Vagina (tissue), 2 donors: ENCODE results near the gene DNAH2. TPM values are rescaled to one million over a fixed set of nuclear protein-coding genes. Genes with fewer than 3 reads are reported as not detected.

Experiments
- DNase-seq, 2 donors: peaks; one replicate each; pipeline ENCODE4 v3.0.0-alpha.2; 2017; ENCODE audit errors: extremely low spot score in 2 of 2
- H3K27ac ChIP-seq: fragments of 200-600 bp; sonication (generic); one replicate; pipeline ENCODE4 v1.5.1; 2019
- H3K27me3 ChIP-seq: fragments of 200-600 bp; sonication (generic); one replicate; pipeline ENCODE4 v1.5.1; 2019
- H3K36me3 ChIP-seq, 2 donors: fragments of 200-600 bp; sonication (generic); one replicate each; pipeline ENCODE4 v1.5.1; 2017 to 2019
- H3K4me1 ChIP-seq: fragments of 200-600 bp; sonication (generic); one replicate; pipeline ENCODE4 v1.5.1; 2019
- H3K4me3 ChIP-seq, 2 donors: fragments of 200-600 bp; sonication (generic); 1 replicate in 1 of 2; 2 replicates in 1 of 2; pipeline ENCODE4 v1.5.1; 2016 to 2019
- H3K9me3 ChIP-seq: fragments of 200-600 bp; sonication (generic); one replicate; pipeline ENCODE4 v1.5.1; 2019
- POLR2A ChIP-seq, 2 donors: fragments of 450-650 bp; IDR thresholded peaks; one replicate each; pipeline ENCODE4 v1.6.1; 2017; ENCODE audit warnings: antibody characterized with exemption in 2 of 2, mild to moderate bottlenecking in 2 of 2, moderate library complexity in 2 of 2
- POLR2AphosphoS5 ChIP-seq, 2 donors: sonication (generic); formaldehyde crosslinking; IDR thresholded peaks; one replicate each; pipeline ENCODE4 v1.9.0; 2017; ENCODE audit warnings: antibody characterized with exemption in 2 of 2, mild to moderate bottlenecking in 2 of 2, low read depth in 1 of 2; ENCODE audit not compliant: insufficient read depth in 1 of 2
- intact Hi-C: fragments of 100-400 bp; cut with DNase I; formaldehyde crosslinking; loops from one replicate; pipeline ENCODE4 v1.15.1; 2023
- total RNA-seq: library from RNA; depleted of rRNA; stranded (reverse); fragments of >200 nt; gene quantifications from one replicate; pipeline ENCODE4 v1.2.3, GENCODE V29; 2016
- TF ChIP-seq, protein P1 (sequence below), 3 experiments: fragments of 450-650 bp in 2 of 3; fragments of 200-600 bp in 1 of 3; sonication (generic) in 1 of 3; IDR thresholded peaks; one replicate each; pipeline ENCODE4 v1.5.1; 2017 to 2019; ENCODE audit warnings: antibody characterized with exemption in 3 of 3, mild to moderate bottlenecking in 2 of 3, moderate library complexity in 2 of 3

DNAH2 gene
- total RNA-seq, 1 donor from 2014 or later: 0.49 TPM

DNA sequence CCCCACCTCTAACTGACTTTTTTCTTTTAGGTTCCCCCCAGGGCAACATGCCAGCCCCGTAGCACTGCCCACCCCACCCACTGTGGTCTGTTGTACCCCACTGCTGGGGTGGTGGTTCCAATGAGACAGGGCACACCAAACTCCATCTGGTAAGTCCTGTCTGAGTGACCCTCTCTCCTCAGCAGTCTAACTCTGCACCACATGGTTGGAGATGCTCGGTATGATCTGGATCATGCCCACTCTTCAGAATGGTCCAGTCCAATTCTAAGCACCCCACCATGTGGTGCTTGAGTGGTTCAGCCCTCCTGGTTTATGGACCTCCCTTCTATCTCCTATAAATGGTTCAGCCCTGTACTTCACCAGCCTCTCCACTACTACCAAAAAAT lies 122.3 kb downstream of the DNAH2 start:
- TF ChIP-seq, protein P1, sequence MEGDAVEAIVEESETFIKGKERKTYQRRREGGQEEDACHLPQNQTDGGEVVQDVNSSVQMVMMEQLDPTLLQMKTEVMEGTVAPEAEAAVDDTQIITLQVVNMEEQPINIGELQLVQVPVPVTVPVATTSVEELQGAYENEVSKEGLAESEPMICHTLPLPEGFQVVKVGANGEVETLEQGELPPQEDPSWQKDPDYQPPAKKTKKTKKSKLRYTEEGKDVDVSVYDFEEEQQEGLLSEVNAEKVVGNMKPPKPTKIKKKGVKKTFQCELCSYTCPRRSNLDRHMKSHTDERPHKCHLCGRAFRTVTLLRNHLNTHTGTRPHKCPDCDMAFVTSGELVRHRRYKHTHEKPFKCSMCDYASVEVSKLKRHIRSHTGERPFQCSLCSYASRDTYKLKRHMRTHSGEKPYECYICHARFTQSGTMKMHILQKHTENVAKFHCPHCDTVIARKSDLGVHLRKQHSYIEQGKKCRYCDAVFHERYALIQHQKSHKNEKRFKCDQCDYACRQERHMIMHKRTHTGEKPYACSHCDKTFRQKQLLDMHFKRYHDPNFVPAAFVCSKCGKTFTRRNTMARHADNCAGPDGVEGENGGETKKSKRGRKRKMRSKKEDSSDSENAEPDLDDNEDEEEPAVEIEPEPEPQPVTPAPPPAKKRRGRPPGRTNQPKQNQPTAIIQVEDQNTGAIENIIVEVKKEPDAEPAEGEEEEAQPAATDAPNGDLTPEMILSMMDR (IDR thresholded peaks at IDR 0.05): no peak
- no peak for TF ChIP-seq POLR2A (IDR thresholded peaks at IDR 0.05)
- no peak for TF ChIP-seq POLR2AphosphoS5 (IDR thresholded peaks at IDR 0.05; ENCODE audit: insufficient read depth in 1 of 2, low read depth in 1 of 2)
- Histone ChIP-seq H3K27ac (peak overlapping the region; percentile 99), H3K9me3 (no peaks in the 10 kb centered on the region), H3K36me3 (no peaks in the 10 kb centered on the region), H3K4me1 (peaks cover 76% of the 10 kb centered on the region), H3K27me3 (no peaks in the 10 kb centered on the region), H3K4me3 (no peak overlapping the region)
- no peak for DNase-seq
- intact Hi-C loops: loop anchor here (5.0 kb wide), 2 partner anchors 213 to 263 kb away; partner anchors contain the start of genes CD68 and SAT2

DNA sequence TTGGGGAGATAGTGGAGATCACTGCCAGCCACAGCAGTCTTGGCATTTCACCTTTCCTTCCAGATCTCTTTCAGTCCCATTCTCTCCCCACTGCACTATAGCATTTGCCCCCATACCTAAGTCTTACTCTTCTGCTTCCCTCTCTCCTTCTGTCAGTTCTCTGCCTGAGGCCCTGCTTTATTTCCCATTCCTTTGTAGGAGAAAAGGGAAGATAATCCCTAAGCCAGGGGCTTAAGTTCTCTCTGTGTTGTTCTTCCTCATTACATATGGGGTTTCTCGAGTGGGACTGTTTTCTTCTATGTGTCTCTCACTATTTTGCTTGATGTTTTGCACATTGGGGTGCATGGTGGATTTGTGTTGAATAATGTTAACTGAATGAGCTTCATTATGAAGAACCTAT lies 122.9 kb downstream of the DNAH2 start:
- no peak for DNase-seq
- Histone ChIP-seq H3K27me3 (no peaks in the 10 kb centered on the region), H3K4me3 (no peak overlapping the region), H3K36me3 (no peaks in the 10 kb centered on the region), H3K27ac (peak overlapping the region; percentile 99), H3K4me1 (peaks cover 81% of the 10 kb centered on the region), H3K9me3 (no peaks in the 10 kb centered on the region)
- TF ChIP-seq, protein P1 (IDR thresholded peaks at IDR 0.05): no peak
- TF ChIP-seq POLR2A (IDR thresholded peaks at IDR 0.05) (no peak), POLR2AphosphoS5 (IDR thresholded peaks at IDR 0.05; ENCODE audit: insufficient read depth in 1 of 2, low read depth in 1 of 2) (no peak)
- intact Hi-C loops: loop anchor here (5.0 kb wide), 1 partner anchor 263 kb away; the partner anchor contains the start of gene CD68

DNA sequence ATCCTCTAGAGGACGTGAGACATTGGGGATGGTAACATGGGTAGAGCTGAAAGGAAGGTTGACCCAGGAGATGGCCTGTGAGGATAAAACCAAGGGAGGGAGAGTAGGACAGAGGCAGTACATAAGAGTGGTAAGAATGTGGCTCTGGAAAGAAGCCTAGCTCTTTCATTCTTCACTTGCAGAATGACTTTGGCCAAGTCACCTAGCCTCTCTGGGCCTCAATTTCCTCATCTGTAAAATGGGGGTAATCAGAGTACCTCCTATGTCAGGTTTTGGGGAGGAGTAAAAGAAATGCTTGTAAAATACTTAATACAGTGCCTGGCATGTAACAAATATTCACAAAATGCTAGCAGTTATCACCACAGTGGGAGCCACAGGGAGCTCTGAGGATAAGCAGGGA lies 123.3 kb downstream of the DNAH2 start:
- DNase-seq: no peak
- H3K4me3 ChIP-seq: peak overlapping the region; percentile 58 to 69
- H3K27ac ChIP-seq: peak overlapping the region; percentile 99
- H3K4me1 ChIP-seq: peaks cover 86% of the 10 kb centered on the region
- TF ChIP-seq POLR2AphosphoS5 (IDR thresholded peaks at IDR 0.05; ENCODE audit: insufficient read depth in 1 of 2, low read depth in 1 of 2): no peak
- no peak for TF ChIP-seq POLR2A (IDR thresholded peaks at IDR 0.05)
- TF ChIP-seq, protein P1 (IDR thresholded peaks at IDR 0.05): no peak
- intact Hi-C loops: loop anchor here (5.0 kb wide), 1 partner anchor 264 kb away; the partner anchor contains the start of gene CD68
- no peaks in the 10 kb centered on the region for H3K27me3 ChIP-seq
- H3K36me3 ChIP-seq: peaks cover 0 to 2% of the 10 kb centered on the region in 2 donors
- H3K9me3 ChIP-seq: no peaks in the 10 kb centered on the region

DNA sequence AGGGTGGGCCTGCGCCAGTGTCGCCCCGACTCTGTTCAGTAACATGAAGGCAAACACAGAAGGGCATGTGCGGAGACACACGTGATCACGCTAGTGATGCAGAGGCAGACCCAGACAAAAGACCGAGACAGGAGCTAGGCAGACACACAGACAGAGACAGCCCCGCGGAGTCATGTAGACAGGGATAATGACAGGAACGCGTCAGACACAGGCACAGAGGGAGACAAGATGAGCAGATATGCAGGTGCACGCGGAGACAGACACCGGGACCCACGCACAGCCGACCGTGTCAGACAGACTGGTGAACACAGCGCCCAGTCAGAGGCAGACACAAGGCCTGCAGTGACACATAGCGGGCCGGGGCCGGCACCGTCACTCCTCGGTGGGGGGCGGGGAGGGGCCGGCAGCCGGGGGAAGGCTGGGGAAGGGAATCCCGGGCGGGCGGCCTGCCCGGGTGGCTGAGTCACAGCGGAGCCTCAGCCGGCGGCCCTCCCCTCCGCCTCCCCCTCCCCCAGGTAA lies 123.9 kb downstream of the DNAH2 start:
- TF ChIP-seq POLR2A (IDR thresholded peaks at IDR 0.05): no peak
- TF ChIP-seq, protein P1 (IDR thresholded peaks at IDR 0.05): no peak
- no peak for TF ChIP-seq POLR2AphosphoS5 (IDR thresholded peaks at IDR 0.05; ENCODE audit: insufficient read depth in 1 of 2, low read depth in 1 of 2)
- H3K4me1 ChIP-seq: peaks cover 85% of the 10 kb centered on the region
- intact Hi-C loops: loop anchor here (5.0 kb wide), 1 partner anchor 264 kb away; the partner anchor contains the start of gene CD68
- H3K27me3 ChIP-seq: no peaks in the 10 kb centered on the region
- no peaks in the 10 kb centered on the region for H3K9me3 ChIP-seq
- peak overlapping the region; percentile 99 for H3K27ac ChIP-seq
- H3K4me3 ChIP-seq: peak overlapping the region; percentile 58 to 69
- H3K36me3 ChIP-seq: peaks cover 0 to 8% of the 10 kb centered on the region in 2 donors
- no peak for DNase-seq

DNA sequence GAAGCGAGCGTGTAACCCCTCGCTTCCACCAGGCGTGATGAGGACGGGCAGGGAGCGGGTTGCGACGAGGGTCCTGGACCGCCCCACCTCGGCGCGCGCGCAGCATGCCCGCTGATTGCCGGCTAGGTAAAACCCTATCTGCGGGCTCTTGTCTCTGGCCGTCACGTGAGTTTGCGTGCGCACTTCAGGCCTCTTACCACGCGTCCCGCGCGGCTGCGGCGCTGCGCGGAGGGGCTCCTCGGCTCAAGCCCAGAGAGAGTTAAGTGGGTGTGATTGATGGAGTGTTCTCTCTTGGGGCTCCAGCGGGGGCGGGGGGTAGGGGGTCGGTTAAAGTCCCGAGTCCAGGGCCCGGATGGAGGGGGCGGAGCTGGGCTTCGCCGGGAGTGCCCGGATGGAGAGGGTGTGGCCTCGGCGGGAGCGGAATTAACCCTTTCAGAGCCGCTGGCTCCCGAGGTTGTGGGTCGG lies 124.4 kb downstream of the DNAH2 start:
- H3K9me3 ChIP-seq: no peaks in the 10 kb centered on the region
- H3K4me3 ChIP-seq: peak overlapping the region; percentile 58 to 69
- H3K36me3 ChIP-seq: peaks cover 0 to 12% of the 10 kb centered on the region in 2 donors
- peaks cover 80% of the 10 kb centered on the region for H3K4me1 ChIP-seq
- TF ChIP-seq POLR2A (IDR thresholded peaks at IDR 0.05): no peak
- TF ChIP-seq POLR2AphosphoS5 (IDR thresholded peaks at IDR 0.05; ENCODE audit: insufficient read depth in 1 of 2, low read depth in 1 of 2): peak; percentile 47 to 84
- H3K27me3 ChIP-seq: no peaks in the 10 kb centered on the region
- intact Hi-C loops: loop anchor here (5.0 kb wide), 1 partner anchor 265 kb away; the partner anchor contains the start of gene CD68
- peak overlapping the region; percentile 99 for H3K27ac ChIP-seq
- DNase-seq: peak in 1 of 2 donors; percentile 94
